Lower leg skin (tissue), 4 donors: Measurements from ENCODE around the gene SSTR3. TPM values are rescaled to one million over a fixed set of nuclear protein-coding genes. Genes with fewer than 3 reads are reported as not detected.

ENCODE experiments used
- DNase-seq, 2 donors: peaks; one replicate each; pipeline ENCODE4 v3.0.0-alpha.2; 2019; ENCODE audit warnings: low spot score in 2 of 2
- H3K4me3 ChIP-seq: fragments of 200-600 bp; sonication (generic); 2 replicates; pipeline ENCODE4 v1.5.1; 2017; ENCODE audit warnings: mild to moderate bottlenecking, low read depth; ENCODE audit not compliant: poor library complexity, severe bottlenecking
- POLR2A ChIP-seq, 2 donors: fragments of 450-650 bp; IDR thresholded peaks; one replicate each; pipeline ENCODE4 v1.6.1; 2016 to 2017; ENCODE audit warnings: antibody characterized with exemption in 2 of 2, mild to moderate bottlenecking in 1 of 2, moderate library complexity in 1 of 2
- WGBS, 2 donors: methylation state at CpG; one replicate each; pipeline ENCODE4 v1.1.5; 2018; 5-methylcytosine and 5-hydroxymethylcytosine counted together
- intact Hi-C: fragments of 100-400 bp; cut with DNase I; formaldehyde crosslinking; loops from one replicate; pipeline ENCODE4 v1.15.0; 2023; ENCODE audit warnings: low total_unique reads
- total RNA-seq, 4 donors: library from RNA; depleted of rRNA; stranded (reverse); fragments of >200 nt; gene quantifications; one replicate each; pipeline ENCODE4 v1.1.0, GENCODE V29; 2016
- TF ChIP-seq, protein P1 (sequence below), 3 donors: fragments of 450-650 bp; IDR thresholded peaks; one replicate each; pipeline ENCODE4 v1.5.1; 2016; ENCODE audit warnings: antibody characterized with exemption in 3 of 3, mild to moderate bottlenecking in 3 of 3, moderate library complexity in 2 of 3

Gene SSTR3
- total RNA-seq, 4 donors from 2014 or later, result not detected

- no peak overlapping the region for H3K4me3 ChIP-seq
- 45 to 58% methylated on average over 12 to 13 of the region's 13 CpGs for WGBS, 2 donors
- TF ChIP-seq, protein P1, sequence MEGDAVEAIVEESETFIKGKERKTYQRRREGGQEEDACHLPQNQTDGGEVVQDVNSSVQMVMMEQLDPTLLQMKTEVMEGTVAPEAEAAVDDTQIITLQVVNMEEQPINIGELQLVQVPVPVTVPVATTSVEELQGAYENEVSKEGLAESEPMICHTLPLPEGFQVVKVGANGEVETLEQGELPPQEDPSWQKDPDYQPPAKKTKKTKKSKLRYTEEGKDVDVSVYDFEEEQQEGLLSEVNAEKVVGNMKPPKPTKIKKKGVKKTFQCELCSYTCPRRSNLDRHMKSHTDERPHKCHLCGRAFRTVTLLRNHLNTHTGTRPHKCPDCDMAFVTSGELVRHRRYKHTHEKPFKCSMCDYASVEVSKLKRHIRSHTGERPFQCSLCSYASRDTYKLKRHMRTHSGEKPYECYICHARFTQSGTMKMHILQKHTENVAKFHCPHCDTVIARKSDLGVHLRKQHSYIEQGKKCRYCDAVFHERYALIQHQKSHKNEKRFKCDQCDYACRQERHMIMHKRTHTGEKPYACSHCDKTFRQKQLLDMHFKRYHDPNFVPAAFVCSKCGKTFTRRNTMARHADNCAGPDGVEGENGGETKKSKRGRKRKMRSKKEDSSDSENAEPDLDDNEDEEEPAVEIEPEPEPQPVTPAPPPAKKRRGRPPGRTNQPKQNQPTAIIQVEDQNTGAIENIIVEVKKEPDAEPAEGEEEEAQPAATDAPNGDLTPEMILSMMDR (IDR thresholded peaks at IDR 0.05), result no peak
- TF ChIP-seq POLR2A (IDR thresholded peaks at IDR 0.05), result no peak
- DNase-seq, result no peak
- intact Hi-C loops, result loop anchor here (10.0 kb wide), 1 partner anchor 73 kb away; no protein-coding TSS in a partner anchor
Measured at GRCh38 chr22:37157516-37158285, 54.6 kb downstream of the SSTR3 start.

DNA sequence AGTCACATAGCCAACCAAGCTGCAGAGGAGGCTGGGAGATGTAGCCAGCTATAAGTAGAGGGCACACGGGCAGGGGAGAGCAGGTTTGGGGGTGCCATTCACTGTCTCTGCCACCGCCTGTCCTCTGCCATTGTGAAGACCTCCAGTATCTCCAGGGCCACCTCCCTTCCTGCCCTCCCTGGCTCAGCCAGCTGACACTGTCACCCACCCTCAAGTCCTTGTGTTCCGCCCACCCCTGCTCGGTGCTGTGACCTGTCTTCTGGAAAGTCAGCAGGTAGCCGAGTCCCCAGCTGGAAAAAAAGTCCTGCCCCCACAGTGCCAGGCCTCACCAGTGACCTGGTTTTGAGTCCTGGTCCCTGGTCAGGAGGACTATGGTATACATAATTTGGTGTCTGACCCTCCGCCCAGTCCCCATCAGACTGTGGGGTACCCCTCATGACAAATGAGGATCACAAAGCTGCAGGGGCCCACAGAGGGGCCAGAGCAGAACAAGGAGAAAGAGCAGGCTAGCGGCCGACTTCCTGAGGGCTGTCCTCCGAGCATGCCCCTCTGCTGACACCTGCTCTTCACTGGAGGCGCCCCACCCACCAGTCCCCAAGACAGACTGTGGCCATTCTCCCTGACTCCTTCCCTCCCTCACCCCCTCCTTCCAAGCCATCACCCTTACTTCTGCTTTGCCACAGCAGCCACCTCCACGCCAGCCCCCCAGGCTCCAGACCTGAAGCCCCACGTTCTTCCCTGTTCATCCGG is 55.4 kb downstream of the SSTR3 start:
- H3K4me3 ChIP-seq, result no peak overlapping the region
- 77 to 82% methylated on average over 13 of the region's 13 CpGs for WGBS, 2 donors
- intact Hi-C loops, result loop anchor here (10.0 kb wide), 1 partner anchor 72 kb away; no protein-coding TSS in a partner anchor
- no peak for DNase-seq
- TF ChIP-seq, protein P1 (IDR thresholded peaks at IDR 0.05), result no peak
- no peak for TF ChIP-seq POLR2A (IDR thresholded peaks at IDR 0.05)

DNA sequence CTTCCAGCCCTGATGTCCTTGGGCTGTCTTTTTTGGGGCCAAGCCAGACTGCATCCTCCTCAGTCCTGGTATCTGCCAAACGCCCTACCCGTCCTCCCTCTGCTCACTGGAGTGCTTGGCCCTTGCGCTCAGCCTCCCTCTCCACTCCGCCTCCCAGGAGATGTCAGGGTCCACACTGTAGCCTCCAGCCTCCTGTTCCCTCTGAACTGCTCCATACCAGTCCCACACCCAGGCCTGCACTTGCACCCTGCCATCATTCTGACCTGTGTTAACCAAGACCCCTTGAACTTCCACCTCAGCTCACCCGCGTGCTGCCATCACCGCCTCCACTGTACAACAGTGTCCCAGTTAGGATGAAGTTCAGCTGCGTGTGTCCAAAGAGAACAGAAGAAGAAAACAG is 56.3 kb downstream of the SSTR3 start:
- intact Hi-C loops, result loop anchor here (10.0 kb wide), 1 partner anchor 71 kb away; no protein-coding TSS in a partner anchor
- TF ChIP-seq, protein P1 (IDR thresholded peaks at IDR 0.05), result no peak
- TF ChIP-seq POLR2A (IDR thresholded peaks at IDR 0.05), result no peak

DNA sequence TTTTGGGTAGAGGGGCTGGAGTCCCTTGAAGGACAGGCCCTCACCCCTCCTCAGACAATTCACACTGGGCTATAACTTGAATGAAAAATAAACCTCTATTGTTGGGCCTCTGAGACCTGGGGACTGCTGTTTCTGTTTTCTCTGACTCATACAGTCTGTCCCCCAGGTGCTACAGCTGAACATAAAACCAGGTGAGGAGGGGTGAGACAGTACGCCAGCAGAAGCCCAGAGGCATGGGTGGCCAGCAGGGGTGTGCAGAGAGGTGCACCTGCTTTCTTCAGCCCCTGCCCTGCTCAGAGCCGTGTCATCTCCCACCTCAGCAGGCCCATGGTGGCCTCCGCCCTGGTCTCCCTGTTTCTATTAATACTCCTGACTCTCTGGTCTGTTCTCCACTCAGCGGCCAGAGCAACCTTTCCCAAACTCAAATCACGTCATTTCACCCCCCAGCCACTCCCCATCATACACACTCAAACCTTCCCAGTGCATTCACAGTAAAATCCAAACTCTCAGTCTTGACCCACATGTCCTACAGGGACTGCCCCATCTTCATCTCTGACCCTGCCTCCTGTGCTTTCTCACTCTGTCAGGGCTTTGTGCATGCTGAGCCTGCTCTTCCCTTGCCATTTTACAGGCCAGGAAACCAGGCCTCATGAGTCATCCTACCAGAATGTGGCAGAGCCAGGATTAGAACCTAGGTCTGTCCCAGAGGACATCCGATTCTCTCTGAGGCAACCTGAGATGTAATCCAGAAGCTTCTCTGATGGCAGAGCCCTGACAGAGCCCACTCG is 57.2 kb downstream of the SSTR3 start:
- WGBS, 2 donors, result 83 to 86% methylated on average over 7 of the region's 7 CpGs
- intact Hi-C loops, result loop anchor here (5.0 to 10.0 kb wide), 2 partner anchors 70 to 422 kb away; no protein-coding TSS in a partner anchor

More for the DNA sequence above, 56.3 kb downstream of the SSTR3 start:
- DNase-seq, result no peak
- WGBS, 2 donors, result 91 to 96% methylated on average over 8 of the region's 8 CpGs
- no peak overlapping the region for H3K4me3 ChIP-seq

More for the DNA sequence above, 57.2 kb downstream of the SSTR3 start:
- no peak for TF ChIP-seq POLR2A (IDR thresholded peaks at IDR 0.05)
- TF ChIP-seq, protein P1 (IDR thresholded peaks at IDR 0.05), result no peak
- H3K4me3 ChIP-seq, result no peak overlapping the region
- DNase-seq, result no peak

Other genes with a start within 250 kb of the SSTR3 start
- 100 to 1,000 TPM in 1 of 4 donors, 10 to 100 TPM in 3; 47.9 to 114 (median 62.5) TPM for gene TST, start 193.0 kb downstream of the SSTR3 start, total RNA-seq
- gene MPST, start 192.7 kb downstream of the SSTR3 start, total RNA-seq, result 100 to 1,000 TPM; 225 to 336 (median 276) TPM
- 10 to 100 TPM; 32.4 to 58.0 (median 48.1) TPM for gene KCTD17, start 160.7 kb downstream of the SSTR3 start, total RNA-seq
- gene TMPRSS6, start 102.8 kb downstream of the SSTR3 start, total RNA-seq, result 1 to 10 TPM in 3 of 4 donors, under 1 TPM in 1; 0.65 to 7.5 (median 2.8) TPM
- gene IL2RB, start 62.6 kb downstream of the SSTR3 start, total RNA-seq, result 10 to 100 TPM in 1 of 4 donors, 1 to 10 TPM in 3; 6.1 to 15.9 (median 8.8) TPM
- gene C1QTNF6, start 24.2 kb downstream of the SSTR3 start, total RNA-seq, result 1 to 10 TPM in 3 of 4 donors, under 1 TPM in 1; 0.81 to 8.9 (median 2.1) TPM
- gene RAC2, start 31.8 kb upstream of the SSTR3 start, total RNA-seq, result 1 to 10 TPM; 2.6 to 8.6 (median 6.7) TPM
- 10 to 100 TPM in 1 of 4 donors, 1 to 10 TPM in 3; 1.4 to 13.1 (median 3.0) TPM for gene CYTH4, start 70.0 kb upstream of the SSTR3 start, total RNA-seq
- gene ELFN2, start 215.0 kb upstream of the SSTR3 start, total RNA-seq, result 1 to 10 TPM in 2 of 4 donors, under 1 TPM in 2; 0.26 to 1.5 (median 0.82) TPM